ENCODE measurements around the gene UCN3.

UCN3 gene, protein sequence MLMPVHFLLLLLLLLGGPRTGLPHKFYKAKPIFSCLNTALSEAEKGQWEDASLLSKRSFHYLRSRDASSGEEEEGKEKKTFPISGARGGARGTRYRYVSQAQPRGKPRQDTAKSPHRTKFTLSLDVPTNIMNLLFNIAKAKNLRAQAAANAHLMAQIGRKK

DNA sequence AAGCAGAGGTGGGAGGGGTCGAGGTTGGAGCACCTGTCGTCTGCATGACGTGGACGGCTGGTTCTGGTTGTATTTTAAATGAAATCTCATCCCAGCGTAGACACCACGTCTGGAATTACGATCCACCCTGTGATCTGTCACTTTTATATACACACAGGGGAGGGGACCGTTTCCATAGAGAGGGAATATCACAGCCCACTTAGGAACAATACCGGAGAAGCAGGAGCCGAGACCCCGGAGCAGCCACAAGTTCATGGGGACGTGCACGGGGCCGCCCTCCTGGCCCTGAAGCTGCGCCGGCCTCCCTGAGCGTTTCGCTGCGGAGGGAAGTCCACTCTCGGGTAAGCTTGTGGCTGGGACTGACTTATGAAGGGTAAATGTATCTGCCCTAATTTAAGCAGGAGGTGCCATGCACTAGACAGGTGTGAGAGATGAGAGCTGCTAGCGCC lies at the start of gene UCN3:
TSS of gene UCN3 (plus strand) at position 77 of the 449 bp plus-strand sequence. CDS start 8,755 bp downstream, outside the sequence.
- DNase-seq (ENCODE audit: low read depth, low spot score) = no peak

DNA sequence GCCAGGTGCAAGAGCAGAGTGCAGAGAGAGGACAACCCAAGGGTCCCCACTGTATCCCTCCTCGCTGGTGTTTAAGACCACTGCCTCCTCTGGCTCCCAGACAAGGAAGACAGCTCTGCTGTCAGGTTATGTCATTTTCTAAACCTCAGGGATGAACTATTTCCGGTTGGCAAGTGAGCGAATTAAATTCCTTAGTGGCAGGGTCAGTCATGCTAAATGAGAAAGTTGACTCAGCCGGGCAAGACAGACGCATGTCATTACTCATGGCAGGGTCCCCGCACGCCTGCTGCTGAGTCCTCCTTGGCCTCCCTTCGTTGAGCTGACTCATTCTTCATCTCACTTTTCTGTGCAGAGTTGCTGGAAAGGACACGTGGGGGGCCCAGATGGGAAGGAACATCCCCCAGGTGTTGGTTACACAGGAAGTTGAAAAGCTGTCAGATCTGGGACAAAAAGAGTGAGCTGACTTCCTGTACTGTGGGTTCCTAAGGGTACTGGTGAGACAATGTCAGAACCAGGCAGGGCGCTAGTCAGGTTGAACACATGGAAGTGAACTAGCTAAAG lies 47.1 kb upstream of the UCN3 start:
- peak; percentile 30 for DNase-seq (ENCODE audit: low read depth, low spot score)

DNA sequence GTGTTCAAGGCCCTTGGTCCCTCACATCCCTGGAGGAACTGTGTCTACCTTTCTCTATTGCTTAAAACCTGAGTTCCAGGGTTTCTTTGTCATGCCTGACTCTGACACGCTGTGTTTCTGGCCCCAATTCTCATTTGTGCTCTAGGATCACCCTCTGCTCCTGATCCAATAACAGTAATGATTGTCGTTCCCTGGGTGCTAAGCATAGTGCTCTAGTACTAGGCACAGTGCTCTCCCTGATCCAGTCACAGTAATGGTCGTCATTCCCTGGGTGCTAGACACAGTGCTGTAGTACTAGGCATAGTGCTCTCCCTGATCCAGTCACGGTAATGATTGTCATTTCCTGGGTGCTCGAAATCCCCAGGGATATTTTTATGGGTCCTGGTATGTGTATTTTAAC lies 46.6 kb upstream of the UCN3 start:
- no peak for DNase-seq (ENCODE audit: low read depth, low spot score)

DNA sequence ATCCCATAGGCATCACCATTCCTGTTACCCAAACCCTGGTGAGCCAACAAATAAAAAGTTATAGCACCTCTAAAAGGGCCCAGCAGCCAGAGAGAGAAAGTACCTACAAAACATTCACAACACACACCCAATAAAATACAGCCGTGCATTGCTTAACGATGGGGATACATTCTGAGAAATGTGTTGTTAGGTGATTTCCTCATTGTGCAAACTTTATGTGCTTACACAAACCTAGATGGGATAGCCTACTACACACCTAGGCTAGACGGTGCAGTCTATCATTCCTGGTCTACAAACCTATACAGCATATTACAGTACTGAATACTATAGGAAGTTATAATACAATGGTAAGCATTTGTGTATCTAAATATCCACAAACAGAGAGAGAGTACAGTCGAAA lies 44.9 kb upstream of the UCN3 start:
- DNase-seq (ENCODE audit: low read depth, low spot score) = no peak

DNA sequence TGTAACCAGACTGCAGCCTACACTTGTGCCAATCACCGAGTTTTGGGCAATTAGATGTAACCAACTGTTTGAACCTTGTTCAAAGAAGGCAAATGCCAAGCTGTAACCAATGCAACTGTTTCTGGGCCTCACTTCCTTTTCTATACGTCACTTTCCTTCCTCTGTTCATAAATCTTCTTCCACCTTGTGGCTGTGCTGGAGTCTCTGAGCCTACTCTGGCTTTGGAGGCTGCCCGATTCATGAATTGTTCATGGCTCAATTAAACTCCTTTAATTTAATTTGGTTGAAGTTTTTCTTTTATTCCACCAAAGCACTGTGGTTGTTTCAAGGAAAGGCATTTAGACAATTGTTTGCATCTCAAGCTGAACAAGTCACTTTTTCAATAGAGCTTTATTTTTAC lies 43.5 kb upstream of the UCN3 start:
- DNase-seq (ENCODE audit: low read depth, low spot score) = no peak

DNA sequence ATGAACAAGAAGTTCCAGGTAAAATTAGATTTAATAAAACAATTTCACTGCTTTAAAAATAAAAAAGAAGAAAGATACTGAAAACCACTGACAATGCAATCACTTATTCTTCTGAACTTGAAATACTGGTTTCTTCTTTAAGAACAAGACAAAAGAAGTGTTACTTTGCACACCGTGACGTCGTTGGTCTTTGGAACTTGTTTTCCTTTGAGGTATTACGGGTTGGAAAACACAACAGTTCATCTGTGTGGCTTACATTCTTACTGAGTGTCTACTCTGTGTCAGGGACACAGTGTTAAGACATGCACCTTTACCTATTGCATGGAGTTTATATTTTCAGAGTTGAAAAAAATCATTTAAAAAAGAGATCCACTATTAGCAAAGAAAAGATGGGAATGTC lies 41.3 kb upstream of the UCN3 start:
- DNase-seq (ENCODE audit: low read depth, low spot score) = no peak

DNA sequence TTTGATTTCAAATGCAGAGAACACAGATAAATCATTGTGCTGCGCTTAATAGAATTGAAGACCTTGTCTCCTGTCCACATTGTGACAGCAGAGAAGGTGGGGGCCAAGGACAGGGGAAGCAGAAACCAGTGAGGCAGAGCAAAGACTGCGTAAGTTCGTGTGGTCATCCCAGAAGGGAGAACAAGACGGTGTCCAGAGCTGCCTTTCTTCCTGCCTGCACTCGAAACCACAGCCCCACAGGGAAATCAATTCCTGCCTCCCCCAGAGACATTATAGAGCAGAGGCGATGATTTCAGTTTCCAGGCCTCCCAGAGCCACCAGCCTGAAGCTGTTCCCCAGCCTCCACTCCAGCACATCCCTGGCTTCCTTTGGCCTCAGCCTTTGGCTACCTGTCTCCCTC lies 39.7 kb upstream of the UCN3 start:
- no peak for DNase-seq (ENCODE audit: low read depth, low spot score)

DNA sequence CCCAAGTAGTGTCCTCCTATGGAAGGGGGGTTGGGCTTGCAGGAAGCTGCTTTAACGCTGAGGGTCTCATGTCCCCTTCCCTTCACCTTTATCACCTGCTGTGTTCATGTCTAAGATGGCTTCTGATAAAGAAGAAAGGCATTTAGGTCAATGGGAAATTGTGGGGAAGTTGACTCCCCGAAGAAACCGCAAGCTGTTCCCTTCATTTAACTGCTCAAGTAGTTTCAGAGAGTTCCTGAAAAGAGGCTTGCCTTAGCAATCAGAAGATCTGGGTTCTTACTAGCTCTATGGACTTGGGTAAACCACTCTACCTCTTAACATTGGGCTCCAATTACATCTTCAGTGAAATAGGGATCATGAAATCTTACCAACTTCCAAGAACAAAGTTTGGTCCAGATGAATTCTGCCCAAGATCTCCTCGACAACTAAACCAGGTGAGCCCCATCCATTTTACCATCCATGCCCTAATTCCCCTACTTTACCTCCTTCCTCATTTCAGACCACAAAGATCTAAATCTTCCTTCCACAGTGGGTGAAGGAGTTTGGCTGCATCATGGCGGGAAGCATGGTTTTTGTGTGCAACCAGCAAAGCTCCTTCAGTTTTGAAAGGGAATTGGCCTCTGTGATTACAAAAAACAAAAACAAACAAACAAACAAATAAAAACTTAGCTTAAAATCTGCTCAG lies 30.4 kb upstream of the UCN3 start:
- DNase-seq (ENCODE audit: low read depth, low spot score) = no peak

DNA sequence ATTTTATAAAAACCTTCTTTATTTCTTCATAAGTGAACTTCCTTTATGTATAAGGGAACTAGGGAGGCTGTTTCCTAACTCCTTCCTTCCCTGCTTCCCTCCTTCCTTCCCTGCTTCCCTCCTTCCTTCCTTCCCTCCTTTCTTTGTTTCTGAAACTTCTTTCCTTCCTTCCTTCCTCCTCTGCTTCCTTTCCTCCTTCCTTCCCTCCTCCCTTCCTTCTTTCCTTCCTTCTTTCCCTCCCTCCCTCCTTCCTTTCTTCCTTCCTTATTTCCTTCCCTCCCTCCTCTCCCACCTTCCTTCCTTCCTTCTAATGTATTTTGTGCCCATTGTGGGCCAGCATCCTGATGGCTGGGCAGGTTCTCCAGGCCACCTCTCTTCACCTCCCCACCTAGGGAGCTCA lies 26.8 kb upstream of the UCN3 start:
- no peak for DNase-seq (ENCODE audit: low read depth, low spot score)

DNA sequence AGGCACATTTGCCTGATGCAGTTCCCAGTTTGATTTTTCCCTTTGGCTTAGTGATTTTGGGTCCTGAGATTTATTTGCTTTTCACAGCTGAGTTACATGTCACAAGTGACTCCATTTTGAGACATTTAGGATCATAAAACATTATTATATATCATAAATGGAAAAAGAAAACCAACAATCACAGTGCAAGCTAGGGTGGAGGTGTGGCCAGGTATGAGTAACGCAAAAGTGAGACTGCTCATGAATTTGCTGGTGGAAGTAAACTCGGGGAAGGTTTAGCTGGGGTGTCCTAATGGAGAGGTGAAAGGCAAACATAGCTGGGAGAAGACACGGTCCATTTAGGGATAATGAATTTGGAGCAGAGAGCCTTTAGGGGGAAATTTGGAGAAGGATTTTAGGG lies 21.7 kb upstream of the UCN3 start:
- no peak for DNase-seq (ENCODE audit: low read depth, low spot score)

DNA sequence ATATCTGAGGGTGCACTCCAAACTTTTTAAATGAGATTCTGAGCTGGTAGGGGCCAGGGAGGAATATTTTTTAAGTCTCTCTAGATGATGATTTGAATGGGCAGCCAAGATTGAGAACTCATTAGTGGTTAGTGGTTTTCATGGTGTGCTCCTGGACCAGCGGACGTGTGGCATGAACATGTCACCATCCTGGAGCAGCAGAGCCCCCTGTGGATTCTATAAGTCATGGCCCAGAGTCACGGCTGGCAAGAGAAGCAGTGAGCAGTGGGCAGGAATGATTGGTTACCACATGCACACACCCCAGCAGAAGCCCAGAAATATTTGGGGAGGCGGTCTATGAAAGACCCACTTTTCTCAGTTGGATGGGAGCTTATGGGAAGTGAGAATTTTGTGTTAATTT lies 21.2 kb upstream of the UCN3 start:
- DNase-seq (ENCODE audit: low read depth, low spot score) = no peak

DNA sequence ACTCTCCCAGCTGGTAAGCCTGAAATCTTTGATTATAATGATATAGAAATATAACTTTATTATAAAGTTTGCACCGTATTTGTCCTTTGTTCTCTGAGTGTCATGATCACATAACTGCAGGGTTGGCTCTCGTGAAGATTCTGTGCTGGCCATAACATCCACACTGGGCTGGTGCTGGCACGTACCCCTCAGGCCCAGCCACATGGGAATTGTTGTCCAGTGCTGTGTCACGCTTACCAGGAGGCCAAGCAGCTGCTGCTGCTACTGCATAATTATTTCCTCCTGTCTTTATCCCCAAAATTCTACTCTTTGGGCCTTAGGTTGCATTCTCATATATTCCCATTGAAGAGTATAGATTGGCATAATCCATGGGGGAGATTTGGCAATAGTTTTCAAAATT lies 20.8 kb upstream of the UCN3 start:
- DNase-seq (ENCODE audit: low read depth, low spot score) = no peak

DNA sequence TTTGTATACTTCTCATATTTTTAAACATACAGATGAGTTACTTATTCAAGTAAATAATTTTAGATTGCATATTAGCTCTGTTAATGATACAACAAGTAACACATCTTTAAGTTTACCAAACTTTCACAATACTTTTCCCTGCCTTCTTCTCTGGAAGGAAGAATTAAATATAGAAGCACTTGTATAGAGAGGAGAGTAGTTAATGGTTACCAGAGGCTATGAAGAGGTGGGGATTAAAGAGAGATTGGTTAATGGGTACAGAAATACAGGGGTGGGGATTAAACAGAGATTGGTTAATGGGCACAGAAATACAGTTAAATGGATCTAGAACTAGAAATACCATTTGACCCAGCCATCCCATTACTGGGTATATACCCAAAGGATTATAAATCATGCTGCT lies 20.0 kb upstream of the UCN3 start:
- DNase-seq (ENCODE audit: low read depth, low spot score) = no peak

DNA sequence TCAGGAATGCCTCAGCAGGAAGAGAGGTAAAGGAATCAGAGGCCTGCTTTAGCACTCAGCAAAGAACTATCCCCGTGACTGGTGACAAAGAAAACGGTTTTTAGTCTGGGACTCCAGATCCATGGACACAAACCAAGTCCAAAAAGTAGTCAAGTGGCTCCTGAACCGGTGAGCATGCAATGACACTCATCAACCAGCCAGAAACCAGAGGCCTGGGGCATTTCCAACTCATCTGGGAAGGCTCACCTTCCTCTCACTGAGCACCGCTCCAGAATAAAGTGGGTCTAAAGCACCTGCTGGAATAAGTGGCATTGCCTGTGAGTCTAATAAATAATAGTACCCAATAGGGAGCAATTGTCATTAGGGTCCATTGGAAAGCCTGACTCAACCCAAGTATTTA lies 17.9 kb upstream of the UCN3 start:
- DNase-seq (ENCODE audit: low read depth, low spot score) = no peak

DNA sequence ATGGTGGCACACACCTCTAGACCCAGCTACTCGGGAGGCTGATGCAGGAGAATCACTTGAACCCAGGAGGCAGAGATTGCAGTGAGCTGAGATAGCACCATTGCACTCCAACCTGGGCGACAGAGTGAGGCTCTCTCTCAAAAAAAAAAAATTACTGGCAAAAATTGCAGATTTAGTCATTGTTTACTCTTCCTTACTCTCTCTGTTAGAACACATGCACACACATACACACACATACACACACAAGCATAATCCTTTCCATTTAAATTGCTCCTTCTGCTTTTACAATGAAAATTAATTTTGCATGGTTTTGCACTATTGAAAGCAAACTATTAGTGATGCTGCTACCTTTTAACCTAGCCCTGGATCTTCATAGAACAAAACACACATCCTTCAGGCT lies 15.4 kb upstream of the UCN3 start:
- no peak for DNase-seq (ENCODE audit: low read depth, low spot score)

DNA sequence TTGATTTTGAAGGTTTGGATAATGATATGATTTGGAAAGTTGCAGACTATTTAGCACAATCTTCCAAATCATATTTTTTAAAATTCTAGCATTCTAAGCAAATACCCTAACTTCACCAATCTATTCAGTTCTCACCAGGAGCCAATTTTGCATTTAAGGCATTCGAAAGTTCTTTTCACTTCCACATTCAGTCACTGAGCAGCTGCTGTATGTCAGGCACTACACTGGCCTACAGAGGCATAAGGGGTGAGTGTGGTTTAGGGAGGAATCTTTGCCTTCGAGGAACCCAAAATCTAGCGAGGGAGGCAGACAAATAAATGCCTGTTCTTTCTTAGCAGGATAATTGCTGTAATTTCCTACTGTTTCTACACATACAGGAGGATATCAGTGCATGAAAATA lies 10.7 kb upstream of the UCN3 start:
- no peak for DNase-seq (ENCODE audit: low read depth, low spot score)

DNA sequence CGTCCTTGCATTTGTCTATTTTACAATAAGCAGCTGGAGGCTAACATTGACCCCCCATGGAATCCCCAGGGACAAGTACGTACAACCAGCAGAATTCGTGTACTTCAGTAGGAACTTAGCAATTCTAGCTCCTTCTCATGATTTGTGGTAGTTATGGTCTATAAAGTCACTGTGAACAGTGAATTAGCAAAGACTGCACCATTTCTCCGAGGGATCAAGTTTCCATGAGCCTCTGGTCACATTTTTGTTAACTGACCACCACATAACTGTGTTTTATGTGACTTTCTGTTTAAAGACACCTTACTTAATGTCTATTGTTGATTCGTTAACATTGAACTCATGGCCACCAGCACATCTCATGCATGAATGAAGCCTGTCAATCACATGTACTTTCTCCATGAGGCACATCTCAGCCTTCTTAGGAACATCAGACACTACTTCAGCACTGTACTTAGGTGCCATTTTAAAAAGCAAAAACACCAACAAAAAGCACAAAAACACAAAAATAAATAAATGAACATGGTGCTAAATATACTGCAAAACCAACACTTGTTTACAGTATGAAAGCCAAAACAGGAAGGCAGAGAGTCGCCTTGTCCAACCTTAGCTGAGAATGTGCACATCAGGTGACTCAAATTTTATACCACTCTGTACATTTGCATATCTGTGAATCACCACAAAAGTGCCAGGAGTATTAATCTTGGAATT lies 9.0 kb upstream of the UCN3 start:
- DNase-seq (ENCODE audit: low read depth, low spot score) = no peak

DNA sequence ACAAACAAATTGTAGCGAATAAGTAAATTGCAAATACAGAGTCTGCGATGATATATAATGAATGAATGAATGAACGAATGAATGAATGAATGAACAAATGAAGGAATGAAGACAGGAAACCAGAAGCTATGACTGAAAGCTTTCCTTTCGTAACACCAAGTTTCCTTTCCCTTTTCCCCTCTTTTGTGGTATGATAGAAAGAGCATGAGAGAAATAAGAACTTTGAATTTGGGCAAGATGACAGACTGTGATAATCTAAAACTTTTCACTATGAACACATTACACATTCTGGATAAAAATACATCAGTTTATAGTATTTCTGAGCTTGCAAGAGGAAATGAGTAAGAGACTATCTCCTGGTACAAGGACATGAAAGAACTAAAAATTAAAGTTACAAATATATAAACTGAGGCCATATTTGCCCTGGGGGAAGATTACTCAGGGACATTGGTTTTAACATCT lies 8.4 kb upstream of the UCN3 start:
- no peak for DNase-seq (ENCODE audit: low read depth, low spot score)

DNA sequence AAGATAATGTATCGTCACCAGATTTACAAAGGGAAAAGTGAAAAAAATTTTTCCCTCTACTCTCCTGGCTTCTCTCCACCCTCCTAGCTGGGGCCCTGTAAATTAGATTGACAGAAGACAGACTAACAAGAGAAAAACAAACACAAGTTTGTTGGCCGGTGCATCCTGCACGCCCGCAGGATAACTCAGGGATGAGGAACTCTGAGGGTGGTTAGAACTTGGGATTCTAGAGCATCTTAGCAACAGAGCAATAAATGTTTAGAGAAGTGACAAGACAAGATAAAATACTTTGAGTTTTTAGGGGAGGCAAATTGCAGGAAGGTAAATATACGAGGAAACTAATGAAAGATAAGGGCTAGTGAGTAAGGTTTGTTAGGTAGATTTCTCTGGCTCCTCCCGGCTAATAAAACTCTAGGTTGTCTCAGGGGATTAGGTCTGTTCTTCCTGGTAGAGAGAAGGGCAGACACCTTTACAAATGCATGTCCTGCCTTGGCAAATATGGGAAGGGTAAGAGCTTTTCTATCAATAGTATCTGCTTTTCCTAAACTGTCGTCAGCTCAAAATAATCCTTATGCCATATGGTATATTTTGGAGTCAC lies 4.3 kb upstream of the UCN3 start:
- DNase-seq (ENCODE audit: low read depth, low spot score) = no peak

DNA sequence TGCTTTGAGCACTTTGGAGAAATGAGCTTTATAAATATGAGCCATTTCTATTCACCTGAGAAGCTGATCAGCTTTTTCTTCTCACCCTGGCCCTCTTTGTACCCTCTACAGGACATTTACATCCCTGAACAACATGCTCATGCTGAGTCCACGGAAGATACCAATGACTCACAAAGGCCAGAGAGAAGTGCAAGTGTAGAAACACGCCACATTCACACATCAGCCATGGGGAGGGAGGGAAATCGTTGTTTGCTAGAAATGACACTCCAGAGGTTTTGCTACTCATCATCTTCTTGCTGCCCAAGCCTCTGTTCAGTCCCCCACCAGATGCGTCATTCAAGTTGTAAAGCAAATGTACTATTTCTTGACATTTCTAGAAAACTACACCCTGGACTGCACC lies 2.8 kb upstream of the UCN3 start:
- DNase-seq (ENCODE audit: low read depth, low spot score) = no peak

DNA sequence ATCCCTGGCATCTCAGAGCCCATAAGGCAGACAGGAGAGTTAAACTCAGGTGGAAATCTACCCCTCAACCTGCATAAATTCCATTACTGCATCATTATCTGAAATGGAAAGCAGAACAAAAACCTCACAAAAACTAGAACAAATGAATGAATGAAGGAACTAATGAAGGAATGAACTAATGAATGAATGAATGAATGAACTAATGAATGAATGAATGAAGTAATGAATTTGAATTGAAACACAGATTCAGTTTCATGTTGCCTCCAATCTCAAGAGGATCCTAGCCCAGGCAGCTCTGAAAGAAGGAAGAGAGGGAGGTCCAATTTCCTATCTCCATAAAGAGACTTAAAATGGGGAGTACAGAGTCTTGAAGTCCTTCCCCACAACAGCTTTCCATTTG lies 1.9 kb upstream of the UCN3 start:
- no peak for DNase-seq (ENCODE audit: low read depth, low spot score)

DNA sequence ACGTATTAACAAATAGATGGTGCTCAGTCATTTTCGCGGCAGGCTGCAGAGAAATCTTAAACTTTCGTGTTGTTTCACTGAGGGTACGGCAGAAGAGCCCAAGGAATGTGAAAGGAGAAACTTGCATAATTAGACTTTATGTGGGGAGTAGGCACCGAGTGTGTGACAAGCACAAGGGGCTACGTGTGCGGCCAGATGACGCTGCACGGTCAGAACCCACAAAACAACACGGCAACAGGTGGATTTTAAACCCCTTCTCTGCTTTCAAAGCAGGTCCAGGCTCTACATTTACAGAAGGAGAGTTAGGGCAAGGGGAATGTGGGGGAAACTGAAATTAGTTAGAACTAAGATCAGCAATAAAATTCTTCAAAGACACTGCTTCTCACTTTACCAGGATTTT lies 392 bp upstream of the UCN3 start:
- DNase-seq (ENCODE audit: low read depth, low spot score) = no peak
